ENCODE results near the gene ASXL2. TPM values are rescaled to one million over a fixed set of nuclear protein-coding genes. Genes with fewer than 3 reads are reported as not detected.
"Not testable (repeated sequence)": the region's sequence is repeated elsewhere in the genome, so short reads cannot be mapped to it uniquely, and the experiment has no call there.

The ASXL2 gene
- polyA plus RNA-seq, 3 donors: 3.6 to 13.4 (median 7.1) TPM

- intact Hi-C loops (cut with micrococcal nuclease): no loop called here
- TF ChIP-seq CTCF (IDR thresholded peaks at IDR 0.05): no peak
- H3K4me3 Mint-ChIP-seq: no peak overlapping the region
These were observed 168.9 kb downstream of the ASXL2 start for GRCh38 chr2:25709349-25709748.

GRCh38 chr2:25707927-25708590, 170.2 kb downstream of the ASXL2 start:
- peak overlapping the region in 1 of 2 donors; percentile 24 for H3K4me3 Mint-ChIP-seq
- H3K4me2 ChIP-seq (replicated peaks; ENCODE audit: extremely low read depth, low read length, poor library complexity, severe bottlenecking): no peak overlapping the region
- H3K9ac ChIP-seq (ENCODE audit: insufficient read depth, low read length, poor library complexity, severe bottlenecking): no peak overlapping the region
- WGBS (ENCODE audit: insufficient coverage): 93% methylated on average over 2 of the region's 5 CpGs
- H2AFZ ChIP-seq (ENCODE audit: insufficient read depth, low read depth, low read length, poor library complexity, severe bottlenecking): no peak overlapping the region
- no peaks in the 10 kb centered on the region for H3K9me3 ChIP-seq (replicated peaks in 1 of 2; ENCODE audit: control insufficient read depth in 1 of 2, insufficient read depth in 1 of 2, low read length in 2 of 2)
- H3K79me2 ChIP-seq (ENCODE audit: insufficient read depth, low read length): no peaks in the 10 kb centered on the region
- H3K27ac ChIP-seq (ENCODE audit: low read depth in 1 of 2, low read length in 2 of 2): no peak overlapping the region
- no peak for DNase-seq
- no peaks in the 10 kb centered on the region for H4K20me1 ChIP-seq (ENCODE audit: insufficient read depth, low read length)
- H3K9me3 Mint-ChIP-seq: peaks cover 0 to 8% (median 2%) of the 10 kb centered on the region in 7 donors
- no peaks in the 10 kb centered on the region for H3K36me3 Mint-ChIP-seq
- TF ChIP-seq CTCF (IDR thresholded peaks at IDR 0.05): no peak
- H3K4me1 Mint-ChIP-seq: peaks cover 9% of the 10 kb centered on the region
- H3K27ac Mint-ChIP-seq: peak overlapping the region in 1 of 7 donors; percentile 3
- no peak overlapping the region for H3K4me3 ChIP-seq (replicated peaks in 1 of 3; ENCODE audit: low read depth in 2 of 3, low read length in 3 of 3)
- H3K27me3 Mint-ChIP-seq (ENCODE audit: low read depth in 3 of 3): peaks cover 0 to 2% (median 0%) of the 10 kb centered on the region in 3 donors
- intact Hi-C loops (cut with micrococcal nuclease): no loop called here
- H3K4me1 ChIP-seq (ENCODE audit: control insufficient read depth in 1 of 2, insufficient read depth in 2 of 2, low read length in 2 of 2): peaks cover 8 to 16% of the 10 kb centered on the region in 2 donors
- H3K36me3 ChIP-seq (replicated peaks in 1 of 2; ENCODE audit: control insufficient read depth in 1 of 2, insufficient read depth in 2 of 2, low read length in 2 of 2): no peaks in the 10 kb centered on the region
- no peaks in the 10 kb centered on the region for H3K27me3 ChIP-seq (ENCODE audit: control insufficient read depth in 2 of 2, insufficient read depth in 2 of 2, low read length in 2 of 2)

More at GRCh38 chr2:25709349-25709748, 168.9 kb downstream of the ASXL2 start:
- Histone ChIP-seq H3K4me1 (ENCODE audit: control insufficient read depth in 1 of 2, insufficient read depth in 2 of 2, low read length in 2 of 2) (peaks cover 8 to 16% of the 10 kb centered on the region in 2 donors), H4K20me1 (ENCODE audit: insufficient read depth, low read length) (no peaks in the 10 kb centered on the region), H3K27ac (ENCODE audit: low read depth in 1 of 2, low read length in 2 of 2) (no peak overlapping the region), H3K27me3 (ENCODE audit: control insufficient read depth in 2 of 2, insufficient read depth in 2 of 2, low read length in 2 of 2) (no peaks in the 10 kb centered on the region), H3K79me2 (ENCODE audit: insufficient read depth, low read length) (no peaks in the 10 kb centered on the region), H2AFZ (ENCODE audit: insufficient read depth, low read depth, low read length, poor library complexity, severe bottlenecking) (no peak overlapping the region), H3K9ac (ENCODE audit: insufficient read depth, low read length, poor library complexity, severe bottlenecking) (no peak overlapping the region), H3K4me3 (replicated peaks in 1 of 3; ENCODE audit: low read depth in 2 of 3, low read length in 3 of 3) (no peak overlapping the region), H3K9me3 (replicated peaks in 1 of 2; ENCODE audit: control insufficient read depth in 1 of 2, insufficient read depth in 1 of 2, low read length in 2 of 2) (no peaks in the 10 kb centered on the region), H3K36me3 (replicated peaks in 1 of 2; ENCODE audit: control insufficient read depth in 1 of 2, insufficient read depth in 2 of 2, low read length in 2 of 2) (no peaks in the 10 kb centered on the region), H3K4me2 (replicated peaks; ENCODE audit: extremely low read depth, low read length, poor library complexity, severe bottlenecking) (no peak overlapping the region)
- Mint-ChIP-seq H3K4me1 (peaks cover 9% of the 10 kb centered on the region), H3K9me3 (peaks cover 0 to 8% (median 2%) of the 10 kb centered on the region in 7 donors), H3K27me3 (ENCODE audit: low read depth in 3 of 3) (peaks cover 0 to 3% (median 0%) of the 10 kb centered on the region in 3 donors), H3K27ac (no peak overlapping the region), H3K36me3 (no peaks in the 10 kb centered on the region)
- no CpG with 5 or more reads among the region's 2 CpGs for WGBS (ENCODE audit: insufficient coverage)
- no peak for DNase-seq

GRCh38 chr2:25705575-25705974, 172.7 kb downstream of the ASXL2 start:
- H3K36me3 ChIP-seq (replicated peaks in 1 of 2; ENCODE audit: control insufficient read depth in 1 of 2, insufficient read depth in 2 of 2, low read length in 2 of 2); H3K79me2 ChIP-seq (ENCODE audit: insufficient read depth, low read length); H2AFZ ChIP-seq (ENCODE audit: insufficient read depth, low read depth, low read length, poor library complexity, severe bottlenecking); H4K20me1 ChIP-seq (ENCODE audit: insufficient read depth, low read length); H3K27ac Mint-ChIP-seq; H3K4me2 ChIP-seq (replicated peaks; ENCODE audit: extremely low read depth, low read length, poor library complexity, severe bottlenecking); DNase-seq; intact Hi-C loops (cut with micrococcal nuclease); H3K4me1 ChIP-seq (ENCODE audit: control insufficient read depth in 1 of 2, insufficient read depth in 2 of 2, low read length in 2 of 2); H3K4me1 Mint-ChIP-seq; H3K27ac ChIP-seq (ENCODE audit: low read depth in 1 of 2, low read length in 2 of 2); H3K36me3 Mint-ChIP-seq; H3K4me3 Mint-ChIP-seq; H3K9ac ChIP-seq (ENCODE audit: insufficient read depth, low read length, poor library complexity, severe bottlenecking); H3K4me3 ChIP-seq (replicated peaks in 1 of 3; ENCODE audit: low read depth in 2 of 3, low read length in 3 of 3); H3K9me3 ChIP-seq (replicated peaks in 1 of 2; ENCODE audit: control insufficient read depth in 1 of 2, insufficient read depth in 1 of 2, low read length in 2 of 2); H3K27me3 Mint-ChIP-seq (ENCODE audit: low read depth in 3 of 3); H3K27me3 ChIP-seq (ENCODE audit: control insufficient read depth in 2 of 2, insufficient read depth in 2 of 2, low read length in 2 of 2): not testable (repeated sequence)
- H3K9me3 Mint-ChIP-seq: peaks cover 0 to 13% (median 2%) of the 10 kb centered on the region in 7 donors
- WGBS (ENCODE audit: insufficient coverage): 98% methylated on average over 19 of the region's 33 CpGs
